Right renal pelvis (tissue), 4 donors: ENCODE data around the gene SYS1. TPM values are rescaled to one million over a fixed set of nuclear protein-coding genes. Genes with fewer than 3 reads are reported as not detected.

Source experiments
- DNase-seq, 4 donors: peaks; one replicate each; pipeline ENCODE4 v3.0.0-alpha.2; 2013; ENCODE audit warnings: low read depth in 4 of 4, low spot score in 3 of 4, missing footprints in 1 of 4
- polyA plus RNA-seq, 4 donors: library from polyadenylated mRNA; unstranded; fragments of 120-200 nt; gene quantifications; one replicate each; pipeline ENCODE4 v1.2.1, GENCODE V29; 2013; ENCODE audit not compliant: insufficient read length in 4 of 4

SYS1 gene
- polyA plus RNA-seq, 4 donors, result 35.4 to 38.0 (median 35.6) TPM

- no peak for DNase-seq
Observed at GRCh38 chr20:45354423-45355208, 8.3 kb upstream of the SYS1 start.

- no peak for DNase-seq
Observed at GRCh38 chr20:45355209-45356084, 7.5 kb upstream of the SYS1 start.

DNA sequence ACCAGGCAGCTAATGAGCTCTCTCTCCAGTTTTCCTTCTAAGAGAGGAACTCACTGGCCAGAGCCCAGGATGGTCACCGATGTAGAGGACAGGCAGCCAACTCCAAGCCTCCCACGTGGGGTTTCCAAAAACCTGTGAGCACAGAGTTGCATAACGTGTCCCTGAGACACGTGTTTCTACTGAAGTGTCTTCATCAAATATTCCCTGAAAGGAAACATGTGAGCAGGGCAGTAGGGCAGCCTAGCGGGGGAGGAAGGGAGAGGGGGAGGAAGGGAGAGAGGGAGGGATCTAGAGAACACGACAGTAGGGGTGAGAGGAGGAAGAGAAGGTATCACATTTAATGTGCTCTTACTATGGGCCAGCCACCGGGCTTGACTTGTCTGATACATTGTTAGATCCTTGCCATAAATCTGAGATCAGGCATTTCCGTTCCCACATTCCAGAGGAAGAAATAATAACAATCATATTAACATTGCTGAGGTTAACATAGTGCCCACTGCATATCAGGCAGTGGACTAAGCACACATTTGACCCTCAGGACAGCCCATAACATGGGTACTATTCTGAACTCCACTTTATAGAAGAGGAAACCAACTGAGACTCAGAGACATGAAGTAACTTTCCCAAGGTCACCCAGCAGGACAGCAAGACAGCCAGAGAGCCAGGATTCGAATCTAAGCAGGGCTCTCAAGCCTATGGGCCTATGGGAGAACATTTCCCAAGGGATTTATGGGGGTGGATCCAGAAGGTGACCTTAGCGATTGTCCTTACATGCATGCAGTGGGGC, 4.5 kb upstream of the SYS1 start:
- no peak for DNase-seq

DNA sequence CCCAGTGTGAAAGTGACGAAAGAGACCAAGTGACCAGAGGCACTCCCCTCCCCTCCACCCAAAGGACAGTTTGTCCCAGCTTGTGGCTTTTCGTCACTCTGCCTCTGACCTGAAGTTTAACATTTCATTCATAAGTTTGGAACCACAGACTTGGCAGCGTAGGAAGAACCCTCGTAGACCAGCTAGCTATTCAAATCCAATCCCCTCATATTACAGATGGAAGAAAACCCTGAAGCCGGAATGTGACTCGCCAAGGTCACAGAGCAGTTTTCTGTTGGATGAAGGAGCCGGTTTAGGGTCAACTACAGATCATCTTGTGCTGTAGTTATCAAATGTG, 3.9 kb upstream of the SYS1 start:
- no peak for DNase-seq

DNA sequence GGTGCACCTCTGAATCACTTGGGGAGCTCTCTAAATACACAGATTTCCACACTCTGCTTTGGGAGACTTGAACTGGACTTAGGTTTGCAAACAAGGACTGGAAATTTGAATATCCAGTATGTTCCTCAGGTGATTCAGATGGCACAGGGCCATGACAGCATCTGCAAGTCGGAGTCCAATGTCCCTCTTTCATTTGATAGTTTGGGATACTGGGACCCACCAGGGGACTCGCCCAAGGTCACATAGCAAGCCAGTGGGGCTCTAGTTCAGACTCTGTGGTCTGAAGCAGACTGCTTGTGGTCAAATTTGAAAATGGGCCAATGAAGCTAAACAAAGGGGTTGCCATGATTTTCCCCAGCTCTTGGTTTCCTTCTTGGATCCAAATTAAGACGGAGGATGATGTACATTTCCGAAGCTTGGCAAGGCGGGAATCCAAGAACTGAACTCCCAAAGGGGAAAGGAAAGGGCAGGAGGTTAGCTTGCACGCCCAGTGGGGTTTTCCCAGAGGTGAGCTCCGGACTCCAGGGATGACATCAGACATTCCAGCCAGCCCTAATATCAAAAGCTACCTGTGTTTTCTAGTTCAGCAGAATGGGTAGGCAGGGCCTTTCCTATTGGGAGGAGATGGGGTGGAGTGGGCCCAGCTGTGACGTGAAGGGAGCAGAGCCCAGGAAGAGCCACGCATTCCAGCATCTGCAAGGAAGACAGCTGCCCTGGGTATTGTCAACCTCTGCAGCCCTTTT, 3.4 kb upstream of the SYS1 start:
- no peak for DNase-seq

- no peak for DNase-seq
Observed at GRCh38 chr20:45361793-45362192, 1.2 kb upstream of the SYS1 start.

DNA sequence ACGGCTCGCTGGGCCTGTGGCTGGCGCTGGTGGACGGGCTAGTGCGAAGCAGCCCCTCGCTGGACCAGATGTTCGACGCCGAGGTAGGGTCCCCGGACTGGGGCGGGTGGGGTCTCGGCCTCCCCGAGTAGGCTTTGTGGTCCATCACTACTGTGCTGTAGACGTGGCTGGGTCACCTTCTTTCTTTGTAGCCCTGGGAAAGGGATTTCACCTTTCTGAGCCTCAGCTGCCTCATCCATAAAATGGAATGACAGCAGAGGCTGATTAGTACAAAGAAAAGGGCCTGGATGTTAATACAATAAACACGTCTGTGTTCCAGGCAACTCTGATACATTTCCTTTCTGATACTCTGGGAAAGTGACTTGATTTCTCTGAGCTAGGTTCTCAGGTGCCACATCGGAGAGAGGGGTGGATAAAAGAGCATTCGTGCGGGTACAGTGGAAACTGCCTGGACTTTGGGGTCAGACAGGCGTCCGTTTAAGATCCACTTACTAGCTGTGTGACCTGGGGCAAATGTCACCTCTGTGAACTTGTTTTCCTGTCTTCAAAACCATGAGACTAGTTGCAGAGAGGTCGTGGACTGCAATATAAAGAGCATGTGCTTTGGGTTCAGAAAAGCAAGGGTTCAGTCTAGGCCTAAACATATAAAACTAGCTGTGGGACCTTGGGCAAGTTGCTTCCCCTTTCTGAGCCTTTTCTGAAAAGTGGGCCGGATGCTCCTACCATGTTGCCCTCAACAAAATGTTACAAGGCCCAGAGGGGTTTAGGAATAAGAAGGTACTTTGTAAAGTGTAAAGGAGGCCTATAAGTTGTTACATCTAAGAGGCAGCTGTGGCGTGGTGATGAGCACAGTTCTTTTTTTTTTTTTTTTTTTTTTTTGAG, 896 bp downstream of the SYS1 start:
- no peak for DNase-seq

- no peak for DNase-seq
Observed at GRCh38 chr20:45365444-45365970, 2.6 kb downstream of the SYS1 start.

GRCh38 chr20:45366192-45366591, 3.2 kb downstream of the SYS1 start:
- no peak for DNase-seq

GRCh38 chr20:45366631-45367030, 3.7 kb downstream of the SYS1 start:
- DNase-seq, result no peak

- DNase-seq, result no peak
Observed at GRCh38 chr20:45367126-45367525, 4.2 kb downstream of the SYS1 start.

GRCh38 chr20:45368221-45368980, 5.4 kb downstream of the SYS1 start:
- no peak for DNase-seq

DNA sequence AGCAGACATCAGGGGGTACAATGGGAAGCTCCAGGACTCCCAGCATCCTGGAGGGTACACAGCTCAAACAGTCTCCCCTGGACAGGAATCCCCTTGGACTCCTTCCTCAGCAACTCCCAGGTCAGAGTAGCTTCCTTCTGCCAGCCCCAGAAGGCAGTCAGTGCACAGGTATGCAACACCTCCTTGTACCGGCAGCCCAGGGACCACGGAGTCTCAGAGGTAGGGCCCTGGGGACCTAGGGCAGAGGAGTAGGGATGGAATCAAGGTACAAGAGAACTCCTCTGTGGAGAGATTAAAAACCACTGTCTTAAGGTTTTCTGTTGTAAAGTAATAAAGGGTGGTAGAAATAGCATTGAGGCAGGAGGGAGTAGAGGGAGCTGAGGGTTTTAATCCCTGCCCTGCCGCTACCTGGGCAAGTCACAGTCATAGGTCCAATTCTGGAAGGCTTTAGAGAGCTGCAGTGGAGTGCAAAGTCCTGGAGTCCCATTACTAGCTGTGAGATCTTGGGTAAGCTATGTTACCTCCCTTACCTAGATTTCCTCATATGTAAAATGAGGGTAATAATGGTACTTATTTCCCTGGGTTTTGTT, 7.7 kb downstream of the SYS1 start:
- no peak for DNase-seq

- DNase-seq, result no peak
Observed at GRCh38 chr20:45372241-45372640, 9.3 kb downstream of the SYS1 start.

DNA sequence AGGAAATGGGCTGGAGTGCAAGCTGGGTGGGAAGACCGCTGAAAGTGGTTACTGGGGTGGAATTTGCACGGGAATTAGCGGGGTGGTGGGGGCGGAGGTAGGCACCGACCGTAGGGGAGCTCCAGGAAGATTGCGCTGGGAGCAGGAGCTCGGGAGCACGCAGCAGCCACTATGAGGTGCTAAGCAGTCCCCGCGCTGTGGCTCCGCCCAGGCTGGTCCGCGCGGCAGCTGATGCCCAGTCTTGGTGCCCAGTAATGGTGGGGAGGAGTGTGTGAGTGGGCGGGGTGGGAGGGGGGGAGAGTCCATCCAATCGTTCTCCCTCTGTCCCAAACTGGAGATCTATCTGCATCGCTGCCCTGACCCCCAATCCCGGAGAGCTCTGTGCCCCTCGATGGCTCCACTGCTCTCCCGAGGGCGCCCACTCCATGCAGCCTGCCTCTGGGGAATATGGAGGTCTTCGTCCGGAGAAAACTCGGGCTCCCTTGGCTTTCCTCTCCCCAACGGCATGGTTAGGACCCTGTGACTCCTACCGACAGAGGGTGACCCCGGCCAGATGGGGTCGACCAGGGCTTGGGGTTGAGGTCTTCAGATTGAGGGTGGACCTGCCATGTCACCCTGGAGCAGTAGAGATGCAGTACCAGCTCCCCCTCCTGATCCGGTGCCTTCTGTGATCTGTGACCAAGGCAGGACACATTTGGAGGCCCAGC, 9.8 kb downstream of the SYS1 start:
- DNase-seq, result no peak

DNA sequence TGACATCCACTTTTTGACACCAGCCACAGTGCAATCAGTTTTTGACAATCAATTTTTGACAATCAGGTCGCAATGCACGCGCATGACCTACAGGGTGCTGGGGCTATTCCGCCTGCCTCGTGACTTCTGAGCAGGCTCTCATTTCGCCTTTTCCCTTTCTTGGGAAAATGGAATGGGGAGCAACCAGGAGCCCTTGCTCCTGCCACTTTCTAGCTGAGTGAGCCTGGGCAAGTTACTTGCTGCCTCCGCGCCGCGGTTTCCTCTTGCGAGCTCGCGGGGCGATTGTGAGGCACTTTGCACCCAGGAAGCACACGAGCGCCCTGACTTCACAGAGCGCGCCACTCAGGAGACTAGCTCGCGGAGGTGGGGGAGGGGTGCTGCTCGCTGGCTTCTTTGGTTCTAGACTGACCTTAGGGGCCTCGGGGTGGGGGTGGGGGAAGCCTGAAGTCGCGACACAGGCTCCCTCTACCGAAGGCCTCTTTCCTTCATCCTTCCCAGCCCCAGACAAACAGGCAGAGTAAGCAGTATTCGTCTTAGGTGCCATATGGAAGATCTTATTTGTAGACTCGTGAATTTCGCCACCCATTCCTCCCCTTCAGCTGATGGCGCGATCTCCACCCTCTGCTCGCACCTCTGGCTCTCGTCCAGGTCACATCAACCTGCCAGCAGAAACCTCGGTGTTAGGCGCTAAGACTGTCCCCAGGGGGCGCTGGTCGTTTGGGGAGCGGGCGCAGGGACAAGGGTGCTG, 10.6 kb downstream of the SYS1 start:
- peak; percentile 62 to 78 (median 74) for DNase-seq

DNA sequence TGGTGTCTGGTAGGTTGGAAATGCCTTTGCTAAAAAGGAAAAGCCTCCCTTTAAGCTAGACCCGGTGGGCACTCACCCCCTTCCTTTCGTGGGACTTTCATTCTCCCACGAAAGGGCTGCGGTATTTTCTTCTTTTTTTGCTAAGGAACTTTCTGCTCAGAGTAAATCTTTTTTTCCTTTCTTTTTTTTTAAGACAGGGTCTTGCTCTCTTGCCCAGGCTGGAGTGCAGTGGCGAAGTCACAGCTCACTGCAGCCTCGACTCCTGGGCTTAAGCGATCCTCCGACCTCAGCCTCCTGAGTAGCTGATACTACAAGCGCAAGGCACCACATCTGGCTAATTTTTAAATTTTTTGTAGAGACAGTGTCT, 11.1 kb downstream of the SYS1 start:
- no peak for DNase-seq
